GM10248 (cell line): Measurements from ENCODE around the gene B3GNT4.

ENCODE experiments used
- CTCF ChIA-PET: fragments of 300-600 bp; sonication (Branson Sonifier 250); formaldehyde crosslinking; extraction: SDS; loops from one replicate; lab custom pipeline; 2021; ENCODE audit warnings: antibody characterized with exemption; lab: Yijun Ruan, JAX
- POLR2A ChIA-PET: fragments of 350-650 bp; sonication (Branson Sonifier 250); formaldehyde crosslinking; extraction: SDS; loops from one replicate; lab custom pipeline; 2020; ENCODE audit warnings: antibody characterized with exemption; lab: Yijun Ruan, JAX
- DNase-seq: peaks from one replicate; pipeline ENCODE4 v3.0.0; 2012; ENCODE audit errors: extremely low spot score
- CTCF ChIP-seq: IDR thresholded peaks from 2 replicates; pipeline ENCODE4 v1.5.1; 2012; ENCODE audit warnings: mild to moderate bottlenecking, low read depth; ENCODE audit errors: extremely low read depth, missing control alignments, control extremely low read depth

Gene B3GNT4

DNA sequence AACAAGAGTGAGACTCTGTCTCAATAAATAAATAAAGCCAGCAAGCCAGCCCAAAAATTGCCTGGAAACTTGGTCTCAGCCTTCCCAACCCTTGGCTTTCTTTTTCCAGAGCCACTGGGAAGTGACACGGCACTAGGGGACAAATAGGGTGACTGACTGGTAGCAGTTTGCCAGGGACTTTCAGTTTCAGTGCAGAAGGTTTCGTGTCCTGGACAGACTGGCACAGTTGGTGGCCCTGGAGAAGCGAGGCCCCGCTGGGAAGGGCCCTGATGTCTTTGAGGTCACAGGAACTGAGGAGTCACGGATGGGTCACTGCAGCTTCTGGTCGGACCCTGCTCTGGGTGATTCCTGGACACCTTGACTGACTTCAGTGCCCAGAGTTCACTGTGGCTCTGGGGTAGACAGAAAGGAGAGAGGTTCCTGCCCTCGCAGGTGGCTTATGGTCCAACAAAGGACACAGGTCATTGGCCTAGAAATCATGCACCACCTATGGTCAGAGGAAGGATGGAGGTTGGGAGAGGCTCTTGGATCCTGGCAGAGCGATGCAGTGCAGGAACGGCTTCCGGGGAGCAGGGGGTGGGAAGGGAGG is 17.9 kb upstream of the B3GNT4 start:
- TF ChIP-seq CTCF, result no peak
- DNase-seq, result no peak
- ChIA-PET CTCF (interaction anchor here (1.2 kb wide), 1 partner anchor 26 kb away, joined by 3 read pairs; no protein-coding TSS in a partner anchor), POLR2A (no interaction called here)

- no peak for DNase-seq
- CTCF ChIA-PET, result no interaction called here
- TF ChIP-seq CTCF, result no peak
- POLR2A ChIA-PET, result no interaction called here
Observed at GRCh38 chr12:122187466-122187865, 16.0 kb upstream of the B3GNT4 start.

DNA sequence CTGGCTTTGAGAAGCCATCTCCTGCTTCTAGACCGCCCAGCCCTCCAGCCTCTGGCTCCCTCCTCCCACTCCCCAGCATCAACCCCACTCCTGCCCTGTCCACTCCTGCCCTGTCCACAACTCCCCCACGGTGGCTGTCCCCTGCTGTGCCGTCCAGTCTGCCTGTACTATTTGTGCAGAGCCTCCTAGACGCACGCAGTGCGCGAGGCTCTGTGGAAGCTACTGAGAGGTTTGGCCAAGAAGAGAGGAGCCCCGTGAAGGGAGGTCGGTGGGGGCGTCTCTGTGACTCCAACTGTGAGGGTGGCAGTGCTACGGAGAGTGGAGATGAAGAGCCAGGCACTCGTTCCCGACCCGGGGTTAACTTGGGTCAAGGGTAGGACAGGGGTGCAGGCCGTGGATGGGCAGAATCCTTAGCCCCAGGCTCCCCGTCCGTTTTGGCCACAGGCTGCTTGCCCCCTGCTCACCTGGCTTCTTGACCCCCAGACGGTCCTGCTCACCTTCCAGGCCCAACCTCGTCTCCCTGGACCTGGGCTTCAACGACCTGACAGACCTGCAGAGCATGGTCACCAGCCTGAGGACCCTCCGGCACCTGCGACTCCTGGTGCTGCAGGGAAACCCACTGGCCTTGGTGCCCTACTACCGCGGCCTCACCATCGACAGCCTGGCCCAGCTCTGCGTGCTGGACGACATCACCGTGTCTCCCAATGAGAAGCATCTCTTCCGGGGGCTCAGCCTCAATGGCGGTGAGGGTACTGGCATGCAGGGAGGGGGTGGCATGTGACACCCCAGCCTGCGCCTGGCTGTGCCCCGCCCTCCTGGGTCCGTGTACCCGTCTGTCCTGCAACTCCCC is 13.7 kb upstream of the B3GNT4 start:
- TF ChIP-seq CTCF, result no peak
- CTCF ChIA-PET, result interaction anchor here (0.8 to 6.7 kb wide), 21 partner anchors 11 to 378 kb away, joined by 3 to 73 read pairs (median 5); partner anchors contain the start of gene B3GNT4
- DNase-seq, result no peak
- POLR2A ChIA-PET, result no interaction called here

- ChIA-PET POLR2A (no interaction called here), CTCF (interaction anchor here (0.6 to 6.7 kb wide), 28 partner anchors 11 to 379 kb away, joined by 3 to 73 read pairs (median 4); partner anchors contain the start of gene B3GNT4)
- peak; percentile 86 for DNase-seq
Observed at GRCh38 chr12:122190842-122191668, 12.5 kb upstream of the B3GNT4 start.

DNA sequence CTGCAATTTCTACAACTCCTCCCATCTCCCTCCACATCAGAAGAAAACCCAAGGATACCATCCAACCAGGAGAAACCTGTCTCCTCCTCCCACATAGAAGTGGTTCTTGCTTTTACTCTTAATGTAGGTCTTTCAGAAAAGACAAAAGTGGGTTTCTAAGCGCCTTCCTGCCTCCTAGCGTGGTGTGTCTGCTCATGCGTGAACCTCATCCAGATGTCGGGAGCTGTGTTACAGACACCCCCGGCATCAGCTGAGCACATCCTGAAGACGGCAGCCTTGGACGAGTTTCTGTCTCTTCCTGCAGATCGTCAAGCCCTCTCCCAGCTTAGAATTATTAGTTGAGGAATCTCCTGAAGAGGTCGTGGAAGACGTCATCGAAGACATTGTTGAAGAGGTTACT is 11.1 kb upstream of the B3GNT4 start:
- DNase-seq, result no peak
- ChIA-PET POLR2A (no interaction called here), CTCF (interaction anchor here (1.4 to 6.7 kb wide), 6 partner anchors 10 to 70 kb away, joined by 4 to 73 read pairs (median 19); partner anchors contain the start of genes B3GNT4 and DIABLO)
- no peak for TF ChIP-seq CTCF

More at GRCh38 chr12:122190842-122191668, 12.5 kb upstream of the B3GNT4 start:
- peak; percentile 87 for TF ChIP-seq CTCF

DNA sequence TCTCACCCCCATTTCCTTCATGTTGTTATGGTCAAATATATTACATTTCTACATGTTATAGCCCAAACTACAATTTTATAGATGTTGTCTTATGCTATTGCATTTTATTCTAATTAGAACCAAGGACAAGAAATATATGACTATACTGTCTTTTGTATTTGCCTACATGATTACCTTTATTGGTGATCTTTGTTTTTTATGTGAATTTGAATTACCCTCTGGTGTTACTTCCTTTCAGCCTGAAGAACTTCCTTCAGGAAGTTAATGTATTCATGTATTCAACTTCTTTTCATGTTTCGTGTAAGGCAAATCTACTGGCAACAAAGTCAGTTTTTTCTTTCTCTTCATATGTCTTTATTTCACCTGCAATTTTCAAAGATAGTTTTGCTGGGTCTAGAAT is 8.7 kb upstream of the B3GNT4 start:
- ChIA-PET CTCF (interaction anchor here (6.7 kb wide), 1 partner anchor 64 kb away, joined by 73 read pairs; no protein-coding TSS in a partner anchor), POLR2A (no interaction called here)
- DNase-seq, result no peak
- TF ChIP-seq CTCF, result no peak
